GM18526 (cell line): ENCODE data around the gene UQCRC1.

ENCODE experiments used
- POLR2A ChIP-seq: IDR thresholded peaks from 3 replicates; pipeline ENCODE4 v1.6.1; 2011; ENCODE audit not compliant: insufficient read length; ENCODE audit errors: extremely low read depth

Gene UQCRC1

DNA sequence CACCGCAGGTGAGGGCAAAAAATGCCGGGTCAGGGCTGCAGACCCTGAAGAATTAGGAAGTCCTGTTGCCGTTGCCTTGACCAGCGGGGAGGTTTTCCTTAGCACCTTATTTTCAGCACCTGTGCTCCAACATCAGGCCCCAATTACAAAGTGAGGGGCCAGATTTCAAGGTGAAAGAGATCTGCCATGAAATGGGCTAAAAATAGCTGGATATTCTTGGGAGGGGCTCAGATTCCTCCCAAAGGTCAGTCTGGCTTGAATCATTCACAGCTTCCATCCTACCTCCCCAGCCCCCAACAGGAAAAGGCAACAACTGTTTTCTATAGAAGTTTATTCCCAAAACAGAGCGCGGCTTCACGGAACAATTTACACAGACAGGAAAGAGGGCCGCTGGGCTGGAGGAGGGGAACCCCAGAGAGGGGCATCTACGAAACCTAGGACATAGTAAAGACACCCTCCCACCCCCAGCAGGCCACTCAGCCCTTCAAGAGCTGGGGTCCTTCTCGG, 26.8 kb upstream of the UQCRC1 start:
- no peak for TF ChIP-seq POLR2A

DNA sequence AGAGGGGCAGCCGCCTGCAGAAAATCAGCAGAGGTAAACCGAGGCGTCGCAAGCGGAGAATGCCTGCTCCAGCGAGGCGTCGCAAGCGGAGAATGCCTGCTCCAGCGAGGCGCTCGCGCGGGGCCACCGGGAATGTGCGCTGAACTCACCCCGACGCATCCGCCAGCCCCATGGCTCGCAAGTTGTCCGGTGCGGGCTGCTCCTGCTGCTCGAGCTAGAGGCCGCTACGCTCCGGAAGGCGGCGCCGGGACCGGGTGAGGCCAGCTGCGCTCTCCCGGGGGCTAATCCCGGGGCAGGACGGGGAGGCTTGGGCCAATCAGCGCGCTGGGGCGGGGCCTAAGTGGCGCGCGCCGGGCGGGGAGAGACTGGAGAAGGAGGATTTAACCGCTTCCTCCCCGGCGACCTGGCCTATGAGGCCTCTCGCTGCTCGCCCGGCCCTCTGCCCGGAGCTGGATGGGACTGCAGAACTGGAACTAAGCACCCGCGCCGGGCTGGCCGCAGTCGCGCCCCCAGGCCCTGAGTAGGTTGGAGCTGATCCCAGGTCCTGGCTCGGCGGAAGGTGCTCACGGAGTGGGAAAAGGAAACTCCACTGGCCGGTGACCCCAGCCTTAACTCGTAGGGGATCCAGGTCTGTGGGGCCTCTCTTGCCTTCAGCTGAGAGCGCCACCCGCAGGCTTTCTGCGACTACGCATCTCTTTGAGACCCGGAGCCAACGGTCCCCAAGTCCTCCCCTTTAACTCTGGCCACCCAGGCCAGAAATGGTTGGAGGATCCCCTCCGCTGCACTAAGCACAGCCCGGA, 26.0 kb upstream of the UQCRC1 start, which contains the start of gene SLC26A6:
Gene SLC26A6 (minus strand): TSS at position 240 of the 800 bp plus-strand sequence. CDS start 68 bp downstream, at position 172.
- peak; percentile 59 for TF ChIP-seq POLR2A

DNA sequence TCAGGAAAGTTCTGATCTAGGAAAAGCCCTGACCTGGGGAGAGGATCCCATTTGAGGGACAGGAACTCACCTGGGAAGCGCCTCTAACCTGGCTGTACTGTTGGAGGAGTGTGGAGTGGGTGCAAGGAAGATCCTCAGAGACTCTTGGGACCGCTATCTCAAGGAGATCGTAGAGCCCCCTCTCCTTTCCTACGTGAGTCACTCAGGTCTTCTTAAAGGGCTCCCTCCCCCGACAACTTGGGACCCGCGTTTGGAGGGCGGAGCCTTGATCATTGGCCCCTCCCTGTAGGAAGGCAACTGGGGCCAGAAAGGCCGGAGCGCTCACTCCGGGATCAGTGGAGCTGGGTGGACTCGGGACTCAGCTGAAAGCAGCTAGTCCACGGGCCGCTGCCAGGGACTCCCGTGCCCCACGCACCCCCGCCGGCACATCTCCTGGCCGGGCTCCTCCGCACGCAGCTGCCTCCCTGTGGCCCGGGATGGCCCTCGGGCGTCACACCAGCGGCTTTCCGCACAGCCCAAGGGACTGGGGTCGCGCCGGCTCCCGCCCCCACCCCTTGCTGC, 25.3 kb upstream of the UQCRC1 start:
- no peak for TF ChIP-seq POLR2A

DNA sequence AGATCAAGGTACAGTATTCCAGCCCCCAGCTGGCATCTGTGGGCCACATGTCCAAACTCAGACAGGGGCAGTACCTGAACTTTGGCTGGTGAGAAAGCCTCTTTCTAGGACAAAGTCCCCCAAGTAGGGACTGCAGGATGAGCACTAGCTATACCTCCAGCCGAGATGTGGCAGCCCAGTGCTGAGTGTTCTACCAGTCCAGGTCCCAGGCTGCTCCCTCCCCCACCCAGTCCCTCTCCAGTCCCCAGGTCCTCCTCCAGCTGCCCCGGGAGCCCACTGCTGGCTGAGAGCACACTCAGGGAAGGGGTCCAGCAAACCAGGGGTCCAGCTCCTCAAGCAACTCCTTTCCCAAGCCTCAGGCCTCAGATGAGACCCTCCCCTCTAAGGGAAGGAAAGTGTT, 24.3 kb upstream of the UQCRC1 start:
- TF ChIP-seq POLR2A, result no peak

DNA sequence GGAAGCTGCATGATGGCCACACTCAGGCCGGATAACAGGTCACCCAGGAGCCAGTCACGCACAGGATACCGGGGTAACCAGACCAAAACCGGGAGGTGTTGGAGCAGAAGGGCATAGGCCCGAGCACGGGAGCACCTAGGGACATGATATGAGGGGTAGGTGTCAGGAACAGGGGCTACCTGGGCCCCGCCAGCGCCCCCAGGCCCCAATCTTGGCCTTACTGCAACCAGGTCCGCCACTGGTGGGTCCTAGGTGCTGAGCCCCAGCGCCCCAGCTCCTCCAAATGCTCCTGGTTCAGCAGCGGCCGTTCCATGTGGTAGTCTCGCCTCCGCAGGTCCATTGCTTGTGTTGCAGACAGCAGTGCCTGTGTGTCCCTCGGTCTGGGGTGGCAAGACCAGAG, 23.8 kb upstream of the UQCRC1 start:
- TF ChIP-seq POLR2A, result no peak

DNA sequence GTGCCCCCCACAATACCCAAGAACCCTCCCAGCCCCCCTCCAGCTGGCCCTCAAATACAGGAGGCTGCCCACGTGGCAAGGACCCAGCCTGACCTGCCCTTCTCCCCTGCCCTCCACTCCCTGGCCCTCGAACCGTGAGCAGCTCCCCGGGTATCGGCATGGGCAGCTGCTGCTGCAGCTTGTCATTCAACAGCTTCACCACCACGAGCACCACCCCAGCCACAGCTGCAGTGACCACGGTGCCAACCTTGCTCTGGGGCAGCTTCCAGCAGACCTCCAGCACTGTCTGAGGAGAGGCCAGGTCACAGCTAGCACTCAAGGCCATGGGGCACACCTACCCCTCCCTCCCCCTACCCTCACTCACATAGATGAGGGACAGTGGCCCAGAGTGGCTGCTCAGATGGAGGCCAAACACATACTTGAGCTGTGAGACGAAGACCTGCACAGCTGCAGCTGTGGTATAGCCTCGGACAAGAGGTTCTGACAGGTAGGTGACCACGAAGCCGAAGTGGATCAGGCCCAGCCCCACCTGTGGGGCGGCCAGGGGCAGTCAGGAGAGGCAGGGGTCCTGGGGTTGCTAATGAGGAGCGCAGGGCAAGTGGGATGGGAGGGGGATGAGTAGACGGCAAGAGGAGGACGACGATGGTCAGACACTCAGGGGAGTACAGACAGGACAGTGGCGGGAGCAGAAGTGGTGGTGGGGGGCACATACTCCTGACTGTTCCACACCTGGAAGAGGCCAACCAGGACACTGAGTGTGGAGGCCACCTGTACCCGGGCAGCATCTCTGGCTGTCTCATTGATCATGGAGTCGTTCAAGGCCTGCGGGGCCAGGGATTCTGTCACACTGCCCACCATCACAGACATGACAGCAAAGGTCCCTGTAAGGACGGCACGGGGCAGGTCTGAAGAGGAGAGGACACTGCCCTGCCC, 22.3 kb upstream of the UQCRC1 start:
- TF ChIP-seq POLR2A, result no peak

DNA sequence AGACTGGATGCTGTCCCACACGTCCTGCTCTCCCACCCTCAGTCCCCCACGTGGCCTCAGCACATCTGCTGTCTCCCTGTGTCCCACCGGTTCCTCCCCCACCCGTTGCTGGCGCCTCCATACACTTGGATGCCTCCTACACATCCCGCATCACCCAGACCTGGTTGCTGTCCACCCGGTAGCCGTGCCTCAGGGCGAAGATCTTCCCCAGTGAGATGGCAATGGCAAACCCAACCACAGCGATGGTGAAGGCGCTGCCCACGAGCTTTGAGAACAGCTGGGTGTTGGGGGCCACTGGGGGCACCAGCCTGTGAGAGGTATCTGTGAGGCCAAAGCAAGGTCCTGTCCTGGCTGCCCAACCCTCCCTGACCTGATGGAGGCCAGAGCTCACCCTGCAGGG, 21.4 kb upstream of the UQCRC1 start:
- TF ChIP-seq POLR2A, result no peak

DNA sequence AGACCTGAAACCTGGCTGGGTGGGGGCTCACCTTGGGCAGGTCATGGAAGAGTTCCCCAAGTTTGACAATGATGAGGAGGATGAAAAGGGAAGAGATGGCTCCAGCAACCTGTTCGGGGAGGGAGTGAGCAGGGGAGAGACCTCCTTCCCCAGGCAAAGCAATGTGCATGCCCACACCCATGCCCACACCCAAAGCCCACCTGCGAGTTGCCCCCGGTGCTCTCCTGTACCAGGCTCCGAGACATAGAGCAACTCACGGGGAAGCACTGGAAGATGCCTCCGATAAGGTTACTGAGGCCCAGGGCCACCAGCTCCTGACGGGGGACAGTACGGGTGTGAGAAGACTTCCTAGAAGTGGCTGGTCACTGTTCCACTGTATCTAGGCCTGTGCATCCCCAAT, 21.0 kb upstream of the UQCRC1 start:
- TF ChIP-seq POLR2A, result no peak

DNA sequence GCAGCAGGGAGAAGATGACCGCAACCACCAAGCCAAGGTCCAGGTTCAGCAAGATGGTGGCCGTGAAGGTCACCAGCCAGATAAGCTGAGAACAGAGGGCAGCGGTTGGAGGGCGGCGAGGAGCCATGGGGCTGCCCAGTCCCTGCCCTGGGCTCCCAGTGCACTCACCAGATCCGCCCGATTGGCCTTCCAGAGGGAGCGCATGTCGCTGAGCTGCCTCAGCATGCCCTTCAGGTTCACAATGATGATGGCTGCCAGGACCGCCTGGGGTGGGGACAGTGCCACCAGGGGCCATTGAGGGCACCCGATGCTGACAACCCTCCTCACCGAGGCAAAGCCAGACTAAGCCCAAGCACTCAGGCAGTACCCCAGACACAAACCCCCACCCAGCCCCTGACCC, 20.4 kb upstream of the UQCRC1 start:
- TF ChIP-seq POLR2A, result no peak

DNA sequence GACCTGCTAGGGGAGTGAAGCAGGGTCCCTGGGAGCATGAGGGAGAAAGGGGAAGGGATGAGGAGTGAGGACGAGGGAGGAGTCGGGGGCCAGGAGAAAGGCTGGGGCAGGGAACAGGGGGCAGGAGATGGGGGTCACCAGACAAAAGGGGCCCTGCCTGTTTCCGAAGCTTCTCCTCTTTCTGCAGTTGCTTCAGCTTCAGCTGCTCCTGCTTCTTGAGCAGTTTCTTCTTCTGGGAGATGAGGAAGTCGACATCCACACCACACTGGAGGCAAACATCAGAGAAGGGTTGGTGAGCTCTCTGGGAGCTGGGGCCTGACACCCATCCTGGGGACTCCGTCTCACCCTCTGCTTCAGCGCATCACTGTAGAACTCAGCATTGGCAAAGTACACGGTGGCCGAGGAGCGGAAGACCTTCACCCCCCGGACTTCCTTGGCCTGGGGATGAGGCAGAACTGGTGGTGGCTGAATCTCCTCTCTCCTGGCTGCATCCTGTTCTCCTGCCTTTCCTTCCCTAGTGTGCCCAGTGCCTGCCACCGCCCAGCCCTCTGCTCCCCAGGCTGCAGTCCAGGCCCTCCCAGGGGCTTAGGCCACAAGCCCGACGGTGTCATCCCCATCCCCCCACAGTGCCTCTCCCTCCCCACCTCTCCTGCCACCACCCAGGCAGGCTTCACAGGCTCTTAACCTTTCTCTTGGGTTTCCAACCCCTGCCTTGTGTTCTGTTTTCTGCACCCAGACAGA, 19.0 kb upstream of the UQCRC1 start:
- no peak for TF ChIP-seq POLR2A

DNA sequence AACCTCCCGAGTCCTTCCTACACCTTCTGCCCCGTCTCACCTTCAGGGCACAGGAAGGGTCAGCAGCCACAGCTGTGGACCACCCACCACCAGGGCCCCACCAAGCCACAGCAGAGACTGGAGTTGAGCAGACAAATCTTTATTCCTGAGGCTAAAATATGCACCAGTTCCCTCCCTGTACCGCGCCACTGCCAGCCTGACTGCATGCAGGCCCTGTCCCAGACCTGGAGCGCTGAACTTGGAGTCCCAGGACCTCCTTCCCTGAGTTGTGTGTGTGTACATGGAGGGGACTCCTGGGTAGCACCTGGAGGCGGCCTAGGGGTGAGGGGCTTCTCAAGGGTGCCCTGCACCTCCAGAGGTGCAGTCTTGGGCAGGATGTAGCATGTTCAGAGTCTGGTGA, 16.2 kb upstream of the UQCRC1 start:
- TF ChIP-seq POLR2A, result no peak

DNA sequence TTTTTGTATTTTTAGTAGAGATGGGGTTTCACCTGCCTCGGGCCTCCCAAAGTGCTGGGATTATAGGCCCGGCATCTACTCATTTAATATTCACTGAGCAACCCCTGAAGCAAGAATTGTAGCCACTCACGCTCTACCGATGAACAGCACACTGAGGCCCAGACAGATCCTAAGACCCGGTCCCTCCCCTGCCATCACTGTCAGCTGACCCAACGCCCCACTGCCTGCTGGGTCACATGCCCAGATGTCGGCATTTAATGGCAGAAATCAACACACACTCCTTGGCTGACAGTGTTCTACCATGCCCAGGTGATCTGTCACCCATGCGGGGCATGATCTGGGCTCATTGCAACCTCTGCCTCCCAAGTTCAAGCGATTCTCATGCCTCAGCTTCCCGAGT, 15.3 kb upstream of the UQCRC1 start:
- TF ChIP-seq POLR2A, result no peak

DNA sequence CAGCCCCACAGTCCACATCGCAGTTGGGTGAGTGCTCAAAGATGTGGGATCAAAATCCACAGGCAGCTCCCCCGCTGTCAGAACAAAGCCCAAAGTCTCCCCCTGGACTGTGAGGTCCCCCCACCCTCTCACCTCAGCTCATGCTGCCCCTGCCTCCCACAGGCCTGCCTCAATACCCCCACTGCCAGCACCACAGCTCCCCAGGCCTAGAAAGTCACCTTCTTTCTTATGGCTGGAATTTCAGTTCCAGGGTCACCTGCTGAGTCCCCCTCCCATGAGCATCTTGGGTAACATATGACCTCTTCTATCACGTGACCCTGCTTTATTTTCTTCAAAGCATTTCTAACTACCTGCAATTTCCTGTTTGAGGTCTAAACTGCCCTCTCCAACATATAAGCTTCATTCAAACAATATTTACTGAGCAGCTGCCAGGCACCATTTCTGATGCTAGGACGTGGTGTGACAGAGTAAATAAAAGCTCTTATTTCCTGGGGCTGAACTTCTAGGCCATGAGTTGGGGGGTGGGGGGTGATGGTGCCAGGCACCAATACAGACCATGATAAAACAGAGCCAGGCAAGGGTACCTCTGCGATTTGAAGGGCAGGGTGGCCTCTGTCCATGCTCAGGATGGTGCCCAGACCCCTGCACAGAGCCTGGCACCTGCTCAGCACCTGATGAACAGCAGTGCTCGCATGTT, 14.6 kb upstream of the UQCRC1 start:
- no peak for TF ChIP-seq POLR2A

DNA sequence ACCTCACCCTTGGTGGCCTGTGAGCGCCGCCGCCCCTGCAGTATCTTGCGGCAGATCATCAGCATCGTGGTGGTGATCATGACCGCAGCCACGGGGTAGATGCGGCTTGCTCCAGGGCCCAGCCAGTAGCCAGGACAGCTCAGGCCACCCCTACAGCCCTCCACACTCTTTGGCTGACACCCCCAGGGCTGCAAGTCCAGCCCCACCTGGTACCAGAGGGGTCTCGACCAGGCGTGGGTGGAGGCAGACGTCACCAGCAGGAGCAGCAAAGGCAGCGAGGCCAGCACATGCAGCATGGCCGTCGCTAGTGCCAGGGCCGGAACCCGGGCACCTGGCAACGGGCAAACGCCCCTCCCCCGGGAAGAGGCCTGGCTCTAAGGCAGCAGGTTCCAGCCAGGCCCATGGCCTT, 12.0 kb upstream of the UQCRC1 start, which contains the start of gene TMEM89:
Gene TMEM89 (minus strand): TSS at position 309 of the 409 bp plus-strand sequence. CDS start 13 bp downstream, at position 296.
- no peak for TF ChIP-seq POLR2A
